ENCODE measurements around the gene TEAD2.
"Not testable (repeated sequence)": the region's sequence is repeated elsewhere in the genome, so short reads cannot be mapped to it uniquely, and the experiment has no call there.

The TEAD2 gene

GRCh38 chr19:49383599-49383998 is 21.4 kb upstream of the TEAD2 start:
- DNase-seq, result no peak

DNA sequence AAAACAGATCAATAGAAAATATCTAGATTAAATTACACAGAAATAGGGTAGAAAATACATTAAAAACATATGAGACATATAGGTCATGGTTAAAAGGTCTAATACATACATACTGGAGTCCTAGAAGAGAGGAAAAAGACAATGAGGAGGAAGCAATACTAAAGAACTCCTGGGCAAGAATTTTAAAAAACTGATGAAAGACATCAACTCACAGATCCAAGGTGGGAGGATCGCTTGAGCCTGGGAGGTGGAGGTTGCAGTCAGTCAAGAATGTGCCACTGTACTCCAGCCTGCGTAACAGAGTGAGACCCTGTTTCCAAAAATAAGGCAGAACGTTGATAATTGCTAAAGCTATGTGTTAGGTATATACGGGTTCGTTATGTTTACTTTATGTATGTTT is 20.4 kb upstream of the TEAD2 start:
- no peak for DNase-seq

DNA sequence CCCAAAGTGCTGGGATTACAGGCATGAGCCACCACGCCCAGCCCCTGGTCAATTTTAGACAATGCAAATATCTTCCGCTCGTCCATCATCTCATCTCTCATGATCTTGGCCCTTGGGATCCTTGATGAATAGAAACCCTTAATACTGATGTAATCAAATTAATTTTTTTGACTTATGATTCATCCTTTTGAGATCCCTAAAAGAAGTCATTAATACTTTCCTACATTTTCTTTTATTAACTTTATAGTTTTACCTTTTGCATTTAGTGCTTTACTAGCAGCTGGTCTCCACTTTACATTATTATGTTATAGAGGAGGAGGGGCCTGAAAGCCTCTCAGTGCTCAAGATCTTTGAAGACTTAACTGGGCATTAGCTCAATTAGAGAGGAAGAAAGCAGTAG is 18.2 kb upstream of the TEAD2 start:
- DNase-seq, result no peak

- DNase-seq, result no peak
Measured at GRCh38 chr19:49378512-49378911, 16.3 kb upstream of the TEAD2 start.

DNA sequence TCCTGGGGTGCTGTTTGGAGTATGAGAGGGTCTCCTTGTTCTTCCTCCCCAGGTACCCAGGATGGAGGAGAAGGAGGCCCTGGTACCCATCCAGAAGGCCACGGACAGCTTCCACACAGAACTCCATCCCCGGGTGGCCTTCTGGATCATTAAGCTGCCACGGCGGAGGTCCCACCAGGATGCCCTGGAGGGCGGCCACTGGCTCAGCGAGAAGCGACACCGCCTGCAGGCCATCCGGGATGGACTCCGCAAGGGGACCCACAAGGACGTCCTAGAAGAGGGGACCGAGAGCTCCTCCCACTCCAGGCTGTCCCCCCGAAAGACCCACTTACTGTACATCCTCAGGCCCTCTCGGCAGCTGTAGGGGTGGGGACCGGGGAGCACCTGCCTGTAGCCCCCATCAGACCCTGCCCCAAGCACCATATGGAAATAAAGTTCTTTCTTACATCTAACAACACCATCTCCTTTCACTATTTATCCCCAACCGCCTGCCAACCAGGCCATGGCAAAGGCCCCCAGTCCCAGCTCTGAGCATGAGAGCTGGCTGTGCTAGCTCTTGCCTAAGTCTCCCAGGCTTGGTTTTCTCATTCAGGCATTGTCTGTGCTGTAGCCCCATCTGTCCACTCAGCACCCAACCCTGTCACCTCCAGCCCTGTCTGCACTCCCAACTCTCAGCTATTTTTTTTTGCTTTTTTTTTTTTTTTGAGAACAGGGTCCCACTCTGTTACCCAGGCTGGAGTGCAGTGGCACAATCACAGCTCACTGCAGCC is 12.6 kb upstream of the TEAD2 start:
- DNase-seq, result no peak

- DNase-seq, result not testable (repeated sequence)
Measured at GRCh38 chr19:49373174-49373573, 11.0 kb upstream of the TEAD2 start.

GRCh38 chr19:49371184-49371583 is 9.0 kb upstream of the TEAD2 start:
- DNase-seq, result no peak

- no peak for DNase-seq
Measured at GRCh38 chr19:49368711-49369358, 6.6 kb upstream of the TEAD2 start.

DNA sequence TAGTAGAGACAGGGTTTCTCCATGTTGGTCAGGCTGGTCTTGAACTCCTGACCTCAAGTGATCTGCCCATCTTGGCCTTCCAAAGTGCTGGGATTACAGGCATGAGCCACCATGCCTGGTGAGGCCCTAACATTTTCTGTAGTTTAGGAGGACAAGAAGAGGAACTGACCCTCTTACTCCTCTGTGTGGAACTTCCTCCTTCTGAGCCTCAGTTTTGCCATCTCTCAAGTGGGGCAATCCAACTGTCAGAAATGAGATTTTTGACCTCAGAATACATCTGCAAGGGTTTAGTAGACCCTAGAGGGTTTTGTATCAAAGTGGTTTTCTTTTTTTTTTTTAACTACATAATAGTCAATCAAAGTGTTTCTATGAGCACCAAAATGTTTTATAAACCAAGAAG is 3.9 kb upstream of the TEAD2 start:
- DNase-seq, result no peak

- no peak for DNase-seq
Measured at GRCh38 chr19:49364083-49364737, 2.0 kb upstream of the TEAD2 start.

GRCh38 chr19:49363268-49364082 is 1.3 kb upstream of the TEAD2 start, which contains the start of gene DKKL1:
Gene DKKL1, plus strand, starts transcription at chr19:49363877. Its CDS starts 122 bp downstream, at chr19:49363999.
- no peak for DNase-seq

DNA sequence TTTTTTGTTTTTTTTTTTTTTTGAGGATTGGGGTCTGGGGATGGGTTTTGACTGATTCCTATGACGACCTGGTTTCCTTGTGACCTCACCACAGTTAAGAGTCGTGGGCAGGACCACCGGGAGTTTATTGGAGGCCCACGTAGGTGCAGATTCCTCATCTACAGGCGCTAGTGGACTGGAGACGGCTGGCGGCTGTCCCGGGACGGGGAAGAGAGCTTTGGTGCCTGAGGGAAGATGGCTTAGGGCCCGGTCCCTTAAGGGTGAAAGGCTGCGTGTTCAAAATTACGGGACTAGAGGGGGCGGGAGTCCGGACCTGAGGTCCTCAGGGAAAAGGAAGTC is 682 bp upstream of the TEAD2 start:
- no peak for DNase-seq

DNA sequence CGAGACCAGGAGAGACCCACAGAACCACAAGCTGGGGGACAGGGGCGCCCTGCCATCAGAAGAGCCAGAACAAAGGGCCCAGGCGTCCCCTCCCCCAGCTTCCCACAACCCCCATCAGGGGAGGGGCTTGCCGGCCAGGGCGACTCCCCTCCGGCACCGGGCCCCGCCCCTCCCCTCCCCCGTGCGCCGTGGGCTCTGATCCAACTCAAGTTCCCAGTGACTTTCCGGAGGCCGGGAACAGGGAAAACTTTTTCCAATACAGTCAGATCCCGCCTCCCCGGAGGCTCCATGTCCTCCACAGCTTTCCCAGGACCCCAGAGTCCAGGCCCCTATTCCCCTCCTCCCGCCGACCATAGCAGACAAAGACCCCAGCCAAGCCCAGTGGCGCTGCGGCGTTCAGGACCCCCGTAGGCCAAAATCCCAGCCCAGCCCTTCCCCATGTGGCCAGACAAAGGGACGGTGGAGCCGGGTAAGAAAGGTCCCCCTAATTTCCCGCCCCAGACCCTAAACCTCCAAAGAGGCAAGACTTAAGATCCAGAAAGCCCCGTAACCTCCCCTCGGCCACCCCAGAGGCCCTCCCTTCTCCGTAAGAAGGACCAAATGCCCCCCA is 673 bp downstream of the TEAD2 start:
- no peak for DNase-seq

DNA sequence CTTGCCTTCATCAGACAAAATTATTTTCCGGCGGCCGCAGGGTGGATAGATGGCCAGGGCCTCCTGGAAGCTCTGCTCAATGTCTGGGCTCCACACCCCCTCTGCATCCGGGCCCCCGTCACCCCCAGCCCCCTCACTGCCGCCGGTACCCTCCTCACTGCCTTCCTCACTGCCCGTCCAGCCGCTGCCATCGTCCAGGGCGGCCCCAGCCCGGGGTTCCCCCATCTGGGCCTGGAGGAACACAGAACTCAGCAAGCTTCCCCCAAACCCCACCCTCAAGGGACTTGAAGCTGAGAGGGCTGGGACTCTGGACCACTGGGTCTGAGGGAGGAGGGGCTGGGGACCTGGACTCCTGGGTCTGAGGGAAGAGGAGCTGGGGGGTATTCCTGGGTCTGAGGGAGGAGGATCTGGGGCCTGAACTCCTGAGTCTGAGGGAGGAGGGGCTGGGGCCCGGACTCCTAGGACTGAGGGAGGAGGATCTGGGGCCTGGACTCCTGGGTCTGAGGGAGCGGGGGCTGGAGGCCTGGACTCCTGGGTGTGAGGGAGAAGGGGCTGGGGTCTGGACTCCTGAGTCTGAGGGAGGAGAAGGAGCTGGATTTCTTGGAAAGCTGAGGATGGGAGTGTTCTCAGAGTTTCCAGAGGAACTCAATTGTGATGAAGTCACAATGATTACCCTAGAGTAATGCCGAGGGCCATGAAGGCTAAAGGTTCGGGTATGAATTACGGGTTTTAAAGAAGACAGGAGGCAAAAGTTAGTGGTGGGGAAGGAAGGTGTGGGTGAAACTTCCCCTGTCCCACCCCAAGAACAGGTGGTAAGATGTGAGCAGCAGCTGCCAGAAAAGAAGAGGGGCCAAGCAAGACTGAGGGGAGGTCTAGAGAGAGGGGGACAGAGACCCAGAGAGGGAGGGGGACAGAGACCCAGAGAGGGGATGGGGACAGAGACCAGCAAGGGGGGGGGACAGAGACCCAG is 2.1 kb downstream of the TEAD2 start:
- no peak for DNase-seq

DNA sequence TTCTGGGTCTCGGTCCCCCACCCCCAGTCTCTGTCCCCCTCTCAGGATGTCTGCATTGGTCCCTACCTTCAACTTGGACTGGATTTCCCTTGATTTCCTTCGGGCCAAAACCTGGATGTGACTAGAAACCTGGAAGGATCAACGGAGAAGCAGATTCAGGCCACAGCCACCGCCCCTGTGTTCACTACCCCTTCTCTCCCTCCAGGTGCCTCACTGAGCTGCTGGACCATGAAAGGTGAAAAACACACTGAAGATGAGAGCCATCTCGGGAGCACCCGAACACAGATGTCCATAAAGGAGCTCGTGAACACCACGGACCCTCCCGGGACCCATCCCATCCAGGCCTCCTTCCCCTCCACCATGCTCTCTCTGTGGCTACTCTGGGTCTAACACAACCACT is 5.0 kb downstream of the TEAD2 start:
- DNase-seq, result no peak

DNA sequence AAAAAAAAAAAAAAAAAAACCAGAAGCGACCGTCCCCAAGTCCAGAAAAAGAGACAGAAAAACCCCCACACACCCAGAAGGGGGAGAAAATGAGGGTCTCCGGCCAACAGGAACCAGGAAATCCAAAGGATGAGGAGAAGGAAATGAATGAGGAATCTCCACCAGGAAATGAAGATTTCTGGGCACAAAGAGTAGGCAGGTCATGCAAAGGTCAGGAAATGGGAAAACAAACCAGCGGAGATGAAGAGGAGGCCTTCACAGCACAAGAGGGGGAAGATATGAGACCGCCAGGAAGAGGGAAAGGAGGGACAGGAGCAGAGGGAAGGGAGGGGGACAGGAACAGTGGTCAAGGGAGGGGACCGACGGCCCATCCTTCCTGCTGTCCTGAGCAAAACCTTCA is 5.8 kb downstream of the TEAD2 start:
- no peak for DNase-seq

DNA sequence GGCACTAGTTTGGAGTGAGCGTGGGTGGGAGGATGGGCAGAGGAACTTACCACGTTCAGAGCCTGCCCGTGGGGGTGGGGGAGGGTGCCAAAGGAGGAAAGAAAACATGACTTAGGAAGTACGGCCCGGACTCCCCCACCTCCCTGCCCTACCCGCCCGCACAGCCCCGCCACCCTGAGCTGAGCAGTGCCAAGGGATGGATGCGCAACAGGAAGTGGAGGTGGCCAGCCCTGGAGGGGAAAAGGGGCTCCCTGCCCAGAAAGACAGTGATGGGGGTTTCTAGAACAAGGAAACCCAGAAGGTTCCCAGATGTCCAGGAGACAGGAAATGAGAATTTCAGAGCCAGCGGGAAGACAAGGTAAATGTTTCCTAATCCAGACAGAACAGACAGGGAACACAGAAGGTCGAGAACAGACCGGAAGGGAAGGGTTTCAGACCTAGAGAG is 6.3 kb downstream of the TEAD2 start:
- no peak for DNase-seq

GRCh38 chr19:49349567-49349966 is 12.6 kb downstream of the TEAD2 start:
- DNase-seq, result no peak

- DNase-seq, result no peak
Measured at GRCh38 chr19:49348305-49349189, 13.7 kb downstream of the TEAD2 start.

- DNase-seq, result no peak
Measured at GRCh38 chr19:49347835-49348234, 14.4 kb downstream of the TEAD2 start.

GRCh38 chr19:49347191-49347590 is 15.0 kb downstream of the TEAD2 start:
- no peak for DNase-seq
